MV-4-11 (cell line): Measurements from ENCODE around the gene NPHP4.

Experiments used
- DNase-seq: peaks from one replicate; lab custom pipeline; 2025; lab: John Stamatoyannopoulos, UW

Gene NPHP4

DNA sequence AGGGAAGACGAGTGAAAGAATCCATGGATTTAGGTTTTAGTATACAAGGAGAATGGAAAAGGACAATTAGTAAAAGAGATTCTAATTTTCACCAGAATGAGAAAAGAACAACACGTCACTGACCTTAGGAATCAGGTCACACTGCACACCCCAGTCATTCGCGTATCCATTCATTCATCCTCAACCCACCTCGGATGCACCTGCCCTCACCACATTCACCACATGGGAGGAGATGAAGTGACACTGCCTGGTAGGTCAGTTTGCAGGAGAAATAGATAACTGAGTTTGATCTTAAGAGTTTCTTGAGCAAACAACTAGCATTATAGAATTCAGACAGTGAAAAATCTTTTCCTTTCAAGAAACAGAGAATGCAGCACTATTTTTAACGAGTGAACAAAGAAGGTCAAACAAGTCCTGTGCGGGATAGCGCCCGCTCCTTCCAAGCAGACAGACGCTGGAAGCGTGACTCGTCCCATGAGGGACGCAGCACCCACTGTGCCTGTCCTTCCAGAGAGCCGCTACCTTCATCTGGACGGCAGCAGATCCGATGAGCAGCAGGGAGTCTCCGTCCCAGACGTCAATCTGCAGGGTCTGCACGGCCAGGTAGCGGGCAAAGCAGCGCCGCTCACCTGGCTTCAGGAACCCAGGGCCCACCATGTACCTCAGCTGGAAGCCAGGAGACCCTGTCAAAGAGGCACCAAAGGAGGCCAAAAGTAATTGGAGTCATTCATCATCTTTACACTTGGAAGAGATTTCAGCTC, 101.7 kb downstream of the NPHP4 start:
- DNase-seq: no peak

DNA sequence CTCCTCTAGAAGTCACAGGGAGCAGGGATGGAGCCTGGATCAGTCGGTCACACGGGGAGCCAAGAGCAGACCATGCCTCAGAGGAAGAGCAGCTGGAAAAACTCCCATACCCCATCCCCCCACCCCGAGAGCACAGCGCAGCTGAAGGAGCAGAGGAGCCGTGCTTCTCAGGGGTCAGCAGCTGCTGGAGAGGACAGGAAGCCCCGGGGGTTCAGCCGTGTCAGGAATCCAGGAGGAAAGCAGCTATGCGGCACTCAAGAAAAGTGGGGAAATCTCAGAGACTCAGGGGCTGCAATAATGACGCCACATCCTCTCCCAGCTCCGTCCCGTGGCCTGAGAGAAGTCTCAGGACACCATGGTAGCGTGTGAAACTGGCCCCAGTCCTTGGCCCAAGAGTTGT, 102.3 kb downstream of the NPHP4 start:
- DNase-seq: no peak

DNA sequence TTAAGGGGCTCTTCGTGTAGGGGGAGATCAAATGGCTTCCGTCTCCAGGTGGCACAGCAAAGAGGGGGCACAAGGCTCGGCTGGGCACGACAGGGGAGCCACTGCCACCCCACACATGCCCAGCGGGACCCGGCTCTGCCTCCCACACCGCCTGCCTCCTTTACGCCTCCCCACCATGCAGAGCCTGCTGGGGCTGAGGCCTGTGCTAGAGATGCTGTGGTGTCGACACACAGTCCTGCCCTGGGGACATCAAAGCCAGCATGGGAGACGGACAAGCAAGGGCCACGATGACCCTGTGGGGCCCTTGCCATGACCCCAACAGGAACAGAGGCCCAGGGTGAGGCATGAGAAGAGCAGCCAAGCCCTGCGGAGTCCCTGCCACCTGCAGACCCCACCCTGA, 102.8 kb downstream of the NPHP4 start:
- DNase-seq: no peak

DNA sequence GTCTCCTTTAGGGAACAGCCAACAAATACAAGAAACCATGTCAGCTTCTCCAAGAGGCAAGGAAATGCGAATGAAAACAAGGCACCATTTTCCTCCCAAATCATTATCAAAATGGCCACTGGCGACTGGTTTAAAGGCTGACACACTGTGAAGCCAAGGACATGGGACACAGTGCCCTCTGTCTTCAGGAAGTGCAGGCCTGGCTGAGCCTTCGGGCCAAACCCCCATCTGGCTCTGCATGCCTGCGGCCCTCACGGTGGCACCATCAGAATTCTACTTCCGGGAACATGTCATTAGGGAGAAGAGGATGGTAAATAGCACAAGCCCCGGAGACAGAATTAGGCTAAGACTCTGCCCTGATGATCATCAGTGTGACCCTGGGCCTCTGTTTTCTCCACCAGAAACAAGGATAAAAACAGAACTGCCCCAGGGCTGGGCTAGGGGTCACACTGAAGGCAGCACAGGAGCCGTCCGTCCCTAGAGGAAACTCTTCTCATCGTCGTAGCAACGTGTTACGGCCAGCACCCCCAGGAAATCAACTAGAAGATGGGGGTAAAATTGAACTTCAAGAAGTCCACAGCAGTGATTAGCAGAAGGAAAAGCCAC, 103.5 kb downstream of the NPHP4 start:
- DNase-seq: no peak

DNA sequence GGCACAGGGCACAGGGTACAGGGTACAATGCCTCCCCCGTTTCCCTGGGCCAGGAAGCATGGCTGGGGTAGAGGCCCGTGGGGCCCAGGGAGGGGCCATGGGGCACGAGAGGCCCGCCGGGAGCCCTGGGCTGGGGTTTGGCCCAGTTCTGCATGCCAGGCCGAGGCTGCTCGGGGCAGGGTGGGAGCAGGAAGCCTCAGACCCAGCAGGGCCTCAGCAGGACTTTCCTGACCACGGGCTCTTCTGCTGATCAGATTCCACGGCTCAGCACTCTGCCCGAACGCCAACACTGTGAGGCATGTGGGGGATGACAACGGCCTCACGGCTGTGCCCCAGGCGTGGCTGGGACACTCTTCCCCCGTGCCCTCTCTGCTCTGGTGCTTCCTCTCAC, 104.3 kb downstream of the NPHP4 start:
- DNase-seq: no peak

DNA sequence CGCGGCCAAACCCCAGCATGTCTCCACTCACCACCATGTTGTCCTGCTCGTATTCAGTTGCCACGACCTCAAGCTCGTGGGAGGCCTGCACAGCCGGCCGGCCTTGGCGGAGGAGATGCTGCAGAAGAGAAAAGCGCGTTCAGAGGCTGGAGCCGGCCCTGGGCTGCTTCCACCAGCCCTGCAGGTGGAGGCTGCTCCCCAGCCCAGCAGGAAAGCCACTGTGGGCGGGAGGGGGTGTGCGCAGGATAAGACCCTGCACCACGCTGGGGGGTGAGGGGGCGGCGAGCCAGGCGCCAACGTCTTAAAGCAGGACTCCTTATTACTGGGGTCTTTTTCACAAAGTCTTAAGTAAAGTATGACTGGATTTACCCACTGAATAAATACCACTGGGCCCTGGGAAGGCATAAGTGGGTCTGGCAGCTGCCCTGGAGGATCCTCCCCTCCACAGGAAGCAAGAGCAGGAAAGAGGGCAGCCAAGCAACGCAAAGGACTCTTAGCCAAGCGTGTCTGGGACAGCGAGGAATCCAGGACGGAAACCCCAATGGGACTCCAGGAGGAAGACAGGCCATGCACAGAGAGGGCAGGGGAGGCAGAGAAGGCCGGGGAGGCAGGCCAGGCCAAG, 104.8 kb downstream of the NPHP4 start:
- DNase-seq: no peak

DNA sequence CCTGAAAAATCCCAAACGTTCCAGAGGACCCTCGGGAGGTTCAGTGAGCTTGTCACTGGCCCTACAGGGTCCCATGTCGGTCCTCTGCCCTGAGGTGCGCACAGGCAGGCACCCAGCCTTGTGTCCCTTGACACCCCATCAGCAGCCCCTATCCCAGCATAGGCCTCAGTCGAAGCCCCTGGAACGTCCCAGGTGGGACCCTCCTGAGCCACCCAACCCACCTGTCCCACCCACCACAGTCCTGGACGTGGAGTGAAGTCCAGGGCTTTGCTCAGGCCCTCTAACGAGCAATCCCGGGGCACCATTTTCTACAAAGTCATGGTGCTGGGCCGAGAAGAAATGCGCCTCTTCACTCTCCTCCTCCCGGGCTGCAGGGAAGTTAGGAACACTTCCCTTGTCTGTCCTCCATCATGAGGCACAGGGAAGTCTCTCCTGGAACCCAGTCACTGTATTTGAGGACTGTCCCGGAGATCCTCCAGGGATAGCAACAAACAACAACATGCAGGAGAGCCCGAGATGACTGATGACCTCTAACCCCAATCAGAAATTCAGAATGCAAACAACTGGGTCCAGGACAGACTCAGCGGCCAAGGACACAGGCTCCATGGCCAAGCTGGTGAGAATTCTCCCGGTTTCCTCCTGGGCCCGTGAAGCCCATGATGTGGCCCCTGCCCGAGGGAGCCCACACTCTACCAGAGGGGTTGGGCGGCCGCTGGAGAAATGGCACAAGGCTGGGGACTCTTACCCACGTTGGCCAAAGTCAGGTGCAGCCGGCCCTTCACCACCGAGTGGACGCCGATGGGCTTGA, 105.5 kb downstream of the NPHP4 start:
- no peak for DNase-seq

DNA sequence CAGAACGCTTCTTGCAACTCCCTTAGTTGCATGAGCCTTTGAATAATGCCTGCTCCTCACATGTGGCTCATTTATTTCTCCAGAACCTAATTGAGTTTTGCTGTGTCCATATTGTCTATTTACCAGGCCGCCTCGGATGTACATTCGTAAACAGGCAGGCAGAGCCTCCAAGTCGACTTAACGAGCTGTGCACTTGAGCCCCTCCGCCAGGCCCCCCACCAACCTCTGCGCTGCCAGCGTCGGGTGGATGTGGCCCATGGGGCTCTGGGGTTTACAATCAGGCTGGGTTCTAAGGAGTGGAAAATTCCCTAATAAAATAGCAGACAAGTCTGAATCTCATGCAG, 106.1 kb downstream of the NPHP4 start:
- no peak for DNase-seq

DNA sequence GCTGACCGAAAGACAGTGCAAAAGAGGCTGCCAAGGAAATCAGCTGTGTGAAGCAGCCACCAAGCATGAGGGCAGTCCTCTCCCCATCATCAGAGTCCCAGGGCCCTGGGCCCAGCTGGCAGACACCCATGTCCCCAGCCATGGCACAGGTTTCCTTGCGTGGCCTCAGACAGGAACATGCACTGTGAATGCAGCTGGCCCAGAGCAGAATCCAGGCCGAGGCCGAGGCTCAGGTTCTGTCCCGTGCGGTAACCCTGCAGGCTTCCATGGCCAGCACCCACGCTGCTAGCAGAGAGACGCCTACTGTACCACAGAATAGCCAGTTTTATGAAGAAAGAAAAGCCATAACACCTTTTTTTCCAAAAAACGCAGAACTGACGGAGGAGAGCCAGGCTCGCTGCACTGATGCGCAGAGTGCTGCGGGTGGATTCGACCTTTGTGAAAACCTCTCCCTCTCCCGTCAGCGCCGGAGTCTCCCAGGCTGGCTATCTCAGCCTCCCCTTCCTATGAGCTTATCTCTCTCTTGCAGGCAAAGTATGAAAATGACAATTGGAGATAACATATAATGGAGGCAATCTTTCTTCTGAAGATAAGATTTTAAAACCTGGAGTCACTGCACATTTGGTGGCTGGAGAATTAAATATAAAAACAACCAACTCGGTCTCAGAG, 106.6 kb downstream of the NPHP4 start:
- DNase-seq: no peak

DNA sequence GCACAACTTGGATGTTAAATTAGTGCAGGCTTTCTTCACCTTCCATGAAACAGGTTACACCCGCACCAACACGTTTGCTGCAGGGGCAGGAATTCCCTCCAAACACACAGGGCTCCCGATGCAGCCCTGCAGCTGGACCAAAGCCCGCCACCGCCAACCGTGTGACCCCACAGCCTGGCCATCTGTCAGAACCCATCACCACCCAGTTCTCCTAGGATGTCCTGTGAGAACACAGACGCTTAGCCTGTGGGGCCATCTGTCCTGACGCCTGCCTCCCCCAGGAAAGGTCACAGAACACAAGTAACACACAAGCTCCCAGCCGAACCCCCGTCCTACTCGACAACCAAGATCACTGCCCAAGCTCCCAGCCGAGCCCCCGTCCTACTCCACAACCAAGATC, 108.1 kb downstream of the NPHP4 start:
- DNase-seq: no peak

DNA sequence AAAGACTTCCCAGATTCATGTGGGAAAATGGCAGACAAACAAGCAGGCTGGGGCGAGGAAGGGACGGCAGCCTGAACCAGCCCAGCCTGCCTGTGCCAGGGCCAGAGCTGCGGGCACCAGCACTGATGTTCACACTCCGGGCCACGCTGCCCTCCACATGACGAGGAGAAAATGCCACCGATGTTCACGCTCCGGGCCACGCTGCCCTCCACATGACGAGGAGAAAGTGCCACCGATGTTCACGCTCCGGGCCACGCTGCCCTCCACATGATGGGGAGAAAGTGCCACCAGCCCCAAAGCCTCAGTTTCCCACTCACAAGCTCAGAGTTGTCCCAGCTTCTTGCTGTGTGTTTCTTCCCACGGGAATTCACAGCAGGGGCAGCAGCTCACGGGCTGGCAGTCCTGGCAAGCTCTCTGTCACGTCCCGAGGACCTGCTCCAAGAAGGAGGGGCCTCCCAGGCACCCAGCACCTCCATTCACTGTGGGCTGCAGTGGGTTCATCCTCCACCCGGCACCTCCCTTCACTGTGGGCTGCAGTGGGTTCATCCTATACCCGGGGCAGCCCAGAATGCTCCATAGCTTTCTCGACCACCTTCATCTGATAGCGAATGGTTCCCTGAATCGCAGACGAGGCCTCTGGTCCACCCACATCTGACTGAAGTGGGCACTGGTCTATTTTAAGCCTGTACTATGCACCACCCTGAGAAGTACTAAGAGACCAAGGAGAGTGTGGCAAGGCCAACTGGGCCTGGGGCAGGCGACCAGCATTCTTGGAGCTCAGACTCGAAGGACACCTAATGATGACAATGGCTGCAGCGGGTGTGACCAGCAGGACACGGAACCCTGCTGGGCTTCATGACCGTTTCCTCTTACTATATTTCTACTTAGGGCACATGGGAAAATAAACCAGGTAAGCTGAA, 108.8 kb downstream of the NPHP4 start:
- DNase-seq: no peak

DNA sequence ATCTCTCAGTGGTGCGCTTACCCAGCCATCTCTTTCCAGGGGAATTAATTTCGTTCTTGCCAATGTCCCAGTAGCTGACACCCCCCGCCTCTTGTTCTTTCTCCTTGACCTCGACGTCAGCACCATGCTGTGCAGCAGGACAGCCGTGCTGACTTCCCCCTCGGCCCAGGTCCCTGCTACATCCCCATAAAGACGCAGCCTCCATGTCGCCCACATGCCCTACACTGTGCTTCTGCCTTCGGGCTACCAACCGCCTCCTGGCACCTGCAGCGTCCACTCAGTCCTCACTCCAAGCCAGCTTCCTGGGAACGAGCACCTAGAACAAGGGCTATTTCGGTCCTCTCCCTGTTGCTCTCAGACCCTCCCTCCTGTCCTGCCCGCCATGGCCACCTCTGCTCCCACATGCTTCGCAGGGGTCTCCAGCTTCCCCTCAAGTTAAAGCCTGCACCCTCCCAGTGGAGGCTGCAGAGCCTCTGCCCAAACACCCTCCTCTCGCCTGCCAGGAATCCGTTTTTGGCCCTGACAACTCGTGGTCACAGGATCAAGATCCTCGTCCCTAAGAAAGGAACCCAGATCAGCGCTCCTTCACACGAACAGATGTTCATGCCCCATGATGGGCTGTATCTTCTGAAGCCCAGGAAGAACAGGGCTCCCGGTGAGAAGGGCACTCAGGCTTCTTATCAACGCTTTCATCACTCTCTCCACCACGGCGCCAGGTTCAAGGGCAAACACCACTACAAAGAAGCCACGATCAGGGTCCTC, 109.7 kb downstream of the NPHP4 start:
- no peak for DNase-seq

DNA sequence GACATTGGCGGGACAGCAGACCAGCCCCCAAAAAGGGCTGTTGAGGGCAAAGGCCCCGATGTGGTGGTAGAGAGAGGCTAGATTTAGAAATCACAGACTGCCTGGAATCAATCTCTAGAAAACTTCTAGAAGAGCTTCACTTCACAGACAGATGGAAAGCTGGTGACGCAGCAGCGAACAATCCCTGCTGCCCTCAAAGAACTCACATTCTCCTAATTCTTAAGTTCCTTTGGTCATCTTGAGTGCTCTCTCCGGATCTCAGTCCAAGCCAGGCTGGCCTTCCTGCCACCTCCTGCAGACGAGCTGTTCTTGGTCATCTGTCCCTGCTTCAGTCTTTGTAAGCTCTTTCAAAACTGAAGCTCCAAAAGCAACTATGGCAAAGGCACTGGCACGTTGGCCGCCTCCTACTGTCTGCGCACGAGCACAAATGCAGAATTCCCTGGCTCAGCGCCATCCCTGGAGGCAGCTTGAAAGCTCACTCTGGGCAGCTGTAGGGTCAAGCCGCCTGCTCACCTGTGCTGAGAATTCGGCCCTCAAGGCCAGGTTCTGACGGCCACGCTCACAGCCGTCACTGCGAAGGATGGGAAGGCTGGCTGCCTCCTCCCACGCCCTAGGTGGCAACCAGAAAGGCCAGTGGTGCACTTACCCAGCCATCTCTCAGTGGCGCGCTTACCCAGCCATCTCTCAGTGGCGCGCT, 110.6 kb downstream of the NPHP4 start:
- DNase-seq: no peak

DNA sequence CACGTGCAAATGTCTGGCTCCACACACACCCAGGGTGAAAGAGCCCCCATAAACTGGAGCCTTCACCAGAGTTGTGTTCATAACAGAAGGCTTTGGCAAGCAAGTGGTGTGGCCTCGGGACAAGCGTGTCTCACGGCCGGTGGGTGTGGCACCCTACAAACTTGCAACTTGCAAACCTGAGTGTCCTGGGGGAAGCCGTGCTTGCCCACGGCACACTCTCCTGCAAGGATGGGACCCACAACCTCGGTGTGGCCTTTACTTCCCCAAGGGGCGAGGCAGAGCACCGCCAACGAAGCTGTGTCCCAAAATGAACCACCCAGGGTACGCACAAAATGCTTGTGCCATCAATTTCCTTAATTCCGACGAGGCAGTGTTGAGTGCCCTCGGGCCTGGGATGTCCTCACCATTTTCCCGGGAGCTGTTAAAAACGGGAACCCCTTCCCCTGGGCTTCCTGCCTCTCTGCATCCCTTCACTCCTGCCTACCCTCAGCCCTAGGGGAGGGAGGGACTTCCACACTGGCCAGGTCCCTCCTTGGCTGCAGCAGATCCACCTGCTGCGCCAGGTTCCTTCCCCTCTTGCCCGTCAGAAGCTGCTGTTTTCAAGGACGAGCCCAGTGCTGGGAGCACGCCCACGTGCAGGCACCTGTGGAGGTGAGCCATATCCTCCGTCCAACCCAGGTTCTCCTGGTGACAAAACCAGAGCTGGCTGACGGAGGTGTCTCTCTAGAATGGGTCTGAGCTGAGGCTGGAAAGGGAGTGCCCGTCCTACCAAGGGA, 111.4 kb downstream of the NPHP4 start:
- no peak for DNase-seq

DNA sequence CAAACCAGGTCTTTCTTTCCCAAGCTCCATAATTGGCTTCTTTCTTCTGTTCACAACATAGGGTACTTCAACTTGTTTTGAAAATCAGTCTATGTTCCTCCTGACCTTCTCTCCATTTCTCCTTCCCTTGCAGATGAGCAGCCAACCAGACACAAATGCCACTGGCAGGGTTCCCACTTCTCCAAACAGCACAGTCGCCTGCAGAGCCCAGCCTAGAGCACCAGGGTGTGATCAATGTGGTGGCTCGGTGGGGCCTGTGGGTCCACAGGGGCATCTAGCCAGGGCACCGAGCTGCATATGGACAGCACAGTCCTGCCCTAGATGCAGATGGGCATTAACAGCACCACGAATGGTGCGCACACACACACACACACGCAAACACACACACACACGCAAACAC, 112.8 kb downstream of the NPHP4 start:
- no peak for DNase-seq

DNA sequence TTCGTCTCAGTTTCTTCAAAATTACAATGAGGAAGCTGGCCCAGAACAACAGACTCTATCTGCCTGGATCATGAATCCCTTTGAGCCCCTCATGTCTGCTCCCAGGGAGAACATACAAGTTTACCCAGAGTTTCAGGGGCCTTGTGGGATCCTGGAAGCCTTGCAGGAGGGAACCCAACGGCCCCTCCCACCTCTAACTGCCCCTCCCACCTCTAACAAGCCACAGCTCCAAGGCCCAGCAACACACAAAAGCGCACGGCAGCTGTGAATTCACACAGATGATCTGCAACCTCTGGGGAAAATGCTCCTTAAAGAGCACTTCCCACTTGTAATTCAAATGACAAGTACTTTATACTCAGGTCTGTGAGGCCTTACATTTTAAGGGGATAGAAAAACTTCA, 113.3 kb downstream of the NPHP4 start:
- no peak for DNase-seq

DNA sequence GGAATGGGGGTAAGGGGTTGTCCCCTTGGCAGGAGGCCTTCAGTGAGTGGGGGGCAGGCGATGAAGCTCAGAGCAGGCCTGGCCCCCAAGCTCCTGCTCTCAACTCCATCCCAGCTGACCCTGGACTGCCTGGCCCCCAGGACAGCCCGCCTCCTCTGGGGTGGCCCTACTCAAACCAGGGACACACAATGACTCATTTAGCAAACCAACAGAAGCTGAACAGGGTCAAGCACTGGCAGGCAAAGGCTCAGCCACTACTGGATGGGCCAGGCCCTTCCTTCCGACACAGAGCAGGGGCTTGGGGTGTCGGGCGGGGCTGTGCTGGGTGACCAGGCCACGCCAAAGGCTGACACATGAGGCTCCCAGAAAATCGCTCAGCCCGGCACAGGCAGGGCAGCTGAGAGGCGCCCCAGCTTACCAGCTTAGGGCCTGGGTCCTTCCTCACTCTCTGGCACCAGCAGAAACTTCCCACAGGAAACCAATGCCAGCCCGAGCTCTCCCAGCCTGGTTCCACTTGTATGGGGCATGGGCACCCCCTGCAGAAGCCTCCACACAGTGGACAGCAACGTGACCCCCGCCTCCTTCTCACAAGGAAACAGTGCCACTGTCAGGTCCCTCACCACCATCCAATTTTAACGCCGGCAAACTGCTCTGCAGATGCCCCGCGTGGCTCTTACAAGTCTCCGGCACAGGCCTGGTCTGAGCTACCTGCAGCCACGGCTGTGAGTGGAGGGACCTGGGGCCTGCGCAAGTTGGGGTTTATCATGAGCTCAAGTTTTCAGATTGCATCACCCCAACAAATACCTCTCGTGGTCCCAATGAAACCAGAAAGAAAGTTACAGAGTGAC, 114.3 kb downstream of the NPHP4 start:
- DNase-seq: no peak

DNA sequence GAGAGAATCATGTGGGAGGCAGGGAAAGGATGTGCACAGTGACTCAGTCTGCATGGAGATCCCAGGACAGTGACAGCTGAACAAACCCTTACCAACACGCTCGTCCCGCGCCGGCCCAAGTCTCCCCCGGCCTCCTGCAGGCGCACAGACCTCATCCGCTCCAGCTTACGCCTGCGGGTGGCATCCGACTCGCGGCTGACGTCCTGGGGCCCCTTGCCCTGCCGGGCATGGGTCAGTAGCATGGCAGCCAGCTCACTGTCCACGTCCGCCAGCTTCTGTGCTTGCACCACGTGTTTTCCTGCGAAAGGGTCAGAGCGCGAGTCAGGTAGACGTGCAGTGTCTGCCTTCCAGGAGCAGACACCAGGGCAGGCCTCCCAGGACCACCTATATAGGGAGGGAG, 115.2 kb downstream of the NPHP4 start:
- no peak for DNase-seq
